Hypothalamus (tissue), 51 donors: Measurements from ENCODE around the gene ZBTB38.

ENCODE experiments used
- DNase-seq, 51 donors: peaks; one replicate each; lab custom pipeline; 2025; lab: John Stamatoyannopoulos, UW

Gene ZBTB38

GRCh38 chr3:141414800-141415462 lies 46.6 kb downstream of the ZBTB38 start:
- no peak for DNase-seq

GRCh38 chr3:141415953-141416352 lies 47.6 kb downstream of the ZBTB38 start:
- no peak for DNase-seq
